Heart left ventricle (tissue), 16 donors: Measurements from ENCODE around the gene UHRF2. TPM values are rescaled to one million over a fixed set of nuclear protein-coding genes. Genes with fewer than 3 reads are reported as not detected.

Source experiments
- ATAC-seq, 4 donors: fragments of 200-7000 bp; cut with Tn5 transposase; one replicate each; pipeline ENCODE4 v1.9.1; 2020 to 2022; ENCODE audit warnings: moderate library complexity in 4 of 4, mild to moderate bottlenecking in 3 of 4, moderate number of reproducible peaks in 1 of 4
- DNase-seq, 5 donors: peaks; one replicate each; pipeline ENCODE4 v3.0.0-alpha.2; 2020
- H3K27ac ChIP-seq, 12 donors: fragments of 200-600 bp; sonication (generic) in 4 of 12; one replicate each; pipeline versions ENCODE4 v1.5.0 to v1.8.0; 2016 to 2022; ENCODE audit warnings: mild to moderate bottlenecking in 2 of 12
- H3K27me3 ChIP-seq, 9 donors: fragments of 200-600 bp; sonication (generic) in 2 of 9; one replicate each; pipeline versions ENCODE4 v1.5.1 to v1.8.0; 2016 to 2022; ENCODE audit warnings: mild to moderate bottlenecking in 3 of 9
- H3K36me3 ChIP-seq, 9 donors: fragments of 200-600 bp; sonication (generic) in 2 of 9; one replicate each; pipeline versions ENCODE4 v1.5.0 to v1.8.0; 2018 to 2022; ENCODE audit warnings: mild to moderate bottlenecking in 2 of 9
- H3K4me1 ChIP-seq, 12 donors: fragments of 200-600 bp; sonication (generic) in 4 of 12; one replicate each; pipeline versions ENCODE4 v1.5.0 to v1.8.0; 2016 to 2022; ENCODE audit warnings: mild to moderate bottlenecking in 3 of 12
- H3K4me3 ChIP-seq, 12 donors: fragments of 200-600 bp; sonication (generic) in 4 of 12; one replicate each; pipeline versions ENCODE4 v1.5.0 to v1.8.0; 2017 to 2022; ENCODE audit warnings: mild to moderate bottlenecking in 9 of 12, moderate library complexity in 4 of 12
- H3K9me3 ChIP-seq, 12 donors: fragments of 200-600 bp; sonication (generic) in 4 of 12; one replicate each; pipeline versions ENCODE4 v1.5.0 to v1.8.0; 2016 to 2022; ENCODE audit warnings: mild to moderate bottlenecking in 1 of 12
- POLR2A ChIP-seq, 2 donors: fragments of 450-650 bp; IDR thresholded peaks; one replicate each; pipeline ENCODE4 v1.6.1; 2017; ENCODE audit warnings: antibody characterized with exemption in 2 of 2, mild to moderate bottlenecking in 2 of 2, moderate library complexity in 2 of 2
- WGBS, 4 donors: extraction: QIAGEN DNeasy Blood & Tissue Kit in 2 of 4; methylation state at CpG; one replicate each; pipeline versions ENCODE4 v1.1.5 to v1.1.7; 2013 to 2018; 5-methylcytosine and 5-hydroxymethylcytosine counted together
- intact Hi-C, 10 donors: fragments of 100-400 bp; cut with DNase I; formaldehyde crosslinking; loops; one replicate each; pipeline versions ENCODE4 v1.11.1 to v1.14.2; 2022
- polyA plus RNA-seq, 2 donors: library from polyadenylated mRNA; stranded (reverse); fragments of 200-250 nt; gene quantifications; one replicate each; pipeline ENCODE4 v1.2.3, GENCODE V29; 2013
- total RNA-seq, 9 donors: library from RNA; depleted of rRNA in 2 of 9; stranded (reverse); fragments of >200 nt in 2 of 9; fragmentation: NEBNext Ultra II Directional in 3 of 9; extraction: Animal tissue kit (Norgen Biotek cat#: 25700) in 3 of 9; gene quantifications; one replicate each; pipeline versions ENCODE4 v1.1.0 to v1.2.4, GENCODE V29; 2016 to 2023
- TF ChIP-seq, protein P1 (sequence below), 12 donors: fragments of 200-600 bp; sonication (generic) in 4 of 12; IDR thresholded peaks; one replicate each; pipeline versions ENCODE4 v1.5.0 to v1.8.0; 2018 to 2022; ENCODE audit warnings: antibody characterized with exemption in 12 of 12, mild to moderate bottlenecking in 5 of 12
- donor health status: ischemic (EF 13 %, LVEDD 7.1; RV severe dilation, severe dysfunction).
- donor health status: healthy with polysubstance abuse.
- donor health status: DM: no; HTN: yes; CAD: no.
- donor health status: DM: no; HTN: no; CAD: no.
- donor health status: ischemic (EF 25% LVEDD 6.9; RV normal size, moderate dysfunction).
- donor health status: ischemic (EF 25% LVEDD 5.7; RV mildly dilated, moderate dysfunction).
- donor health status: healthy.
- donor health status: DM: yes; HTN: yes; CAD: no.
- donor health status: ischemic (EF 35%, LVEDD 5.7; RV mildly dilated, moderate dysfunction).
- donor health status: nonischemic (EF 11% LVEDD 7.7; RV severe dilation, severe dysfunction).
- donor health status: DM: yes; HTN: yes; CAD: no.
- donor health status: PGD.
- donor health status: ischemic (EF 29% LVEDD 5.4; RV normal size, mild dysfunction).
- donor health status: nonischemic (EF 23%, LVEDD 6.1; RV moderate dilation, normal function).

The UHRF2 gene
- total and polyA plus RNA-seq, 11 donors, result 6.4 to 20.6 (median 14.1) TPM

DNA sequence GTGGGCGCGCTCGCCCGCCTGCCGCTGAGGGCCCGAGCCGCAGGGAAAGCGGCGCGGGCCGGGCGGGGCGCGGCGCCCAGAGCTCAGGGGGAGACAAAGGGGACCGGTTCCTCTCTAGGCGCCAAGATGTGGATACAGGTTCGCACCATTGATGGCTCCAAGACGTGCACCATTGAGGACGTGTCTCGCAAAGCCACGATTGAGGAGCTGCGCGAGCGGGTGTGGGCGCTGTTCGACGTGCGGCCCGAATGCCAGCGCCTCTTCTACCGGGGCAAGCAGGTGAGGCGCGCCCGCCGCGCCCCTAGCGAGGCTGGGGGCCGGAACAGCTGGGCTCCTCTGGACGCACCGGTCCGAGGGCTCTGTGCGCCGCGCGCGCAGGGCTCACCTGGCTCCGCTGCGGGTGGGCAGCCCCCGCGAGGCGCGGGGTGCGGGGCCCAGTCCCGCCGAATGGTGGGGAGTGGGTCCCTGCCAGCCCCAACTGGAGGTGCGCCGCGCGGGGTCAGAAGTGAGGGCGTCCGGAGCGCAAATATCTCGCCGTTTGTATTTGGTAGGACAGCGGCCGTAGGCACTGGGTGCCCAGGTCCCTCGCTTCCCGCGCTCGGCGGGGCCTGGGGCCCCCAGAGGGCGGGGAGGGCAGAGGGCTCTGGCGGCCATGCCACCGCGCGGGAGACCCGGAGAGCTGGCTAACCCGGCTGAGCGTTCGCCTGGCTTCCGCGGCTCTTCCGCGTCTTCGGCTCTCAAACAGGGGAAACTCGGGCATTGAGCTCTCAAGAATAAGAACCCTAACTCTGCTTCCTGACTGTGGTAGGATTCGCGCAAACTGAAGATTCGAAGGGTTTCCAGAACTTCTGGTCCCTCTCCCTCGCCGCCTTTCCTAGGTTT is 607 bp downstream of the UHRF2 start:
- TF ChIP-seq, protein P1, sequence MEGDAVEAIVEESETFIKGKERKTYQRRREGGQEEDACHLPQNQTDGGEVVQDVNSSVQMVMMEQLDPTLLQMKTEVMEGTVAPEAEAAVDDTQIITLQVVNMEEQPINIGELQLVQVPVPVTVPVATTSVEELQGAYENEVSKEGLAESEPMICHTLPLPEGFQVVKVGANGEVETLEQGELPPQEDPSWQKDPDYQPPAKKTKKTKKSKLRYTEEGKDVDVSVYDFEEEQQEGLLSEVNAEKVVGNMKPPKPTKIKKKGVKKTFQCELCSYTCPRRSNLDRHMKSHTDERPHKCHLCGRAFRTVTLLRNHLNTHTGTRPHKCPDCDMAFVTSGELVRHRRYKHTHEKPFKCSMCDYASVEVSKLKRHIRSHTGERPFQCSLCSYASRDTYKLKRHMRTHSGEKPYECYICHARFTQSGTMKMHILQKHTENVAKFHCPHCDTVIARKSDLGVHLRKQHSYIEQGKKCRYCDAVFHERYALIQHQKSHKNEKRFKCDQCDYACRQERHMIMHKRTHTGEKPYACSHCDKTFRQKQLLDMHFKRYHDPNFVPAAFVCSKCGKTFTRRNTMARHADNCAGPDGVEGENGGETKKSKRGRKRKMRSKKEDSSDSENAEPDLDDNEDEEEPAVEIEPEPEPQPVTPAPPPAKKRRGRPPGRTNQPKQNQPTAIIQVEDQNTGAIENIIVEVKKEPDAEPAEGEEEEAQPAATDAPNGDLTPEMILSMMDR (IDR thresholded peaks at IDR 0.05), result no peak
- TF ChIP-seq POLR2A (IDR thresholded peaks at IDR 0.05), result no peak
- WGBS, 4 donors, result 0 to 1% (median 0%) methylated on average over 50 to 92 of the region's 92 CpGs
- H3K36me3 ChIP-seq, result peaks cover 0 to 4% (median 0%) of the 10 kb centered on the region in 9 donors
- no peaks in the 10 kb centered on the region for H3K9me3 ChIP-seq
- H3K27me3 ChIP-seq, result peaks cover 0 to under 1% (median 0%) of the 10 kb centered on the region in 9 donors
- H3K4me1 ChIP-seq, result peaks cover 0 to 46% (median 16%) of the 10 kb centered on the region in 12 donors
- peak overlapping the region; percentile 66 to 98 (median 95) for H3K4me3 ChIP-seq
- ATAC-seq, result peak in 2 of 4 donors; percentile 10 to 19
- intact Hi-C loops, result loop anchor here in 4 of 10 donors (2.0 to 10.0 kb wide), 6 partner anchors 39 to 344 kb away; partner anchors contain the start of gene KDM4C (in 1 of the 4)
- peak overlapping the region; percentile 69 to 98 (median 91) for H3K27ac ChIP-seq
- peak in 3 of 5 donors; percentile 28 to 68 (median 36) for DNase-seq

DNA sequence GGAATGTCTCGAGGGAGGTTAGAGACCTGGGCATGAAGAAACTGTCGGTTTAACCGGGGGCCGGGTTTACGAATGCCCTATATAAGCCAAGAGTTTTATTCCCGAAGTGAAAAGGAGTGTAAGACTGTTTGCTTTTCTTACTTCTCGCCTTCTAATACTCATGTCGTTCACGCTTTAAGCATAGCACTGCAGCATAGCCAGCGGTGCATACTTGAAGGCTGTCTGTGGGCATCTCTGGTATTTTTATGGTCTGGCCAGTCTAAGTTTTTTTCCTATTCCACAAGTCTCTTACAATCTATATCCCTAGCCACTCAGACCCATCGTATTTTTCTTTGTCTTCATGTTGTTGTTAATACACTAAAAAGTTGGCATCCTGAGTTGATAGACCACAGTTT is 1.2 kb downstream of the UHRF2 start:
- TF ChIP-seq, protein P1 (IDR thresholded peaks at IDR 0.05), result no peak
- TF ChIP-seq POLR2A (IDR thresholded peaks at IDR 0.05), result no peak
- intact Hi-C loops, result loop anchor here in 3 of 10 donors (5.0 to 10.0 kb wide), 5 partner anchors 38 to 343 kb away; partner anchors contain the start of gene KDM4C (in 1 of the 3)
- peaks cover 0 to 52% (median 18%) of the 10 kb centered on the region in 12 donors for H3K4me1 ChIP-seq
- 0 to 2% (median 1%) methylated on average over 11 of the region's 11 CpGs for WGBS, 4 donors
- H3K27me3 ChIP-seq, result no peaks in the 10 kb centered on the region
- no peak for ATAC-seq
- H3K9me3 ChIP-seq, result no peaks in the 10 kb centered on the region
- peaks cover 0 to 4% (median 0%) of the 10 kb centered on the region in 9 donors for H3K36me3 ChIP-seq
- peak overlapping the region in 11 of 12 donors; percentile 83 to 98 (median 91) for H3K27ac ChIP-seq
- H3K4me3 ChIP-seq, result peak overlapping the region; percentile 66 to 98 (median 95)
- no peak for DNase-seq

DNA sequence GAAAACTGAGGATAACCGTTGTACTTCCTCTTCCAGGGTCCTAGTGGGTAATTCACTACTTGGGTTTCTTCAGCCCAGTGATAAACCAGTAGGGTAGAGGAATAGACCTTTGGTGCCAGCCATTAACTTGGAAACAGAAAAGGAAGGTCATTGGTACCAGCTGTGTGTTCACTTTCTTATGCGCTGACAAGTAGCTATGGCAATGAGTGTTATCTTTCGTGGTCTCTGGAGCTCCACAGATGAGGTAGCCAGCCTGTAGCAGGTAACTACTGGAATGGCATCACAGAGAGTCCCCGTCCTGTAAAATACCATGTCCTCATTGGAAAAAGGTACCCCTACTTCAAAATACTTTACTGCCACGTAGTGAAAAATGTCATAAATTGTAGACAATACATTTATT is 2.3 kb downstream of the UHRF2 start:
- Histone ChIP-seq H3K27ac (no peak overlapping the region), H3K9me3 (no peaks in the 10 kb centered on the region), H3K4me3 (peak overlapping the region in 8 of 12 donors; percentile 88 to 98 (median 95)), H3K27me3 (no peaks in the 10 kb centered on the region), H3K36me3 (peaks cover 0 to 4% (median 0%) of the 10 kb centered on the region in 9 donors), H3K4me1 (peaks cover 0 to 54% (median 18%) of the 10 kb centered on the region in 12 donors)
- WGBS, 4 donors, result 59 to 66% (median 62%) methylated on average over 5 of the region's 5 CpGs
- intact Hi-C loops, result loop anchor here in 3 of 10 donors (5.0 to 10.0 kb wide), 4 partner anchors 37 to 270 kb away; no protein-coding TSS in a partner anchor
- no peak for ATAC-seq
- TF ChIP-seq, protein P1 (IDR thresholded peaks at IDR 0.05), result no peak
- TF ChIP-seq POLR2A (IDR thresholded peaks at IDR 0.05), result no peak
- no peak for DNase-seq

DNA sequence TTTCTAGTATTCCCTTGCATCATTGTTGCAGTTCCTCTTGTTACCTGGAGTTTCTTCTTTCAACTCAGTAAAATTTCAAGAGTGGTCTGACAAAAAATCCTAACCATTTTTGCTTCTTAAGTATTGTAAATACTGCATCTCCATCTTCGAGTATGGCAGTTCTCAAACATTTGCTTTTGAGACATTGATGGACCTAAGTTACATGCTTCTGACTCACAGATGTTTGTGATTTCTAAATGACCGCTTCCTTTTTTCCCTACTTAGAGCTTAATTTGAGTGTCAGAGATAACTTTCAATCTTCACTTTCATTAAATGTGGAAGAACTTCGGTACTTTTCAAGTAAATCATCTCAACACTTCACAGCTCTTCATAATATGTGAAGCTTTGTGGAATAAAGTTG is 4.2 kb downstream of the UHRF2 start:
- no peak for DNase-seq
- TF ChIP-seq POLR2A (IDR thresholded peaks at IDR 0.05), result no peak
- TF ChIP-seq, protein P1 (IDR thresholded peaks at IDR 0.05), result no peak
- intact Hi-C loops, result loop anchor here in 3 of 10 donors (5.0 to 10.0 kb wide), 4 partner anchors 35 to 268 kb away; no protein-coding TSS in a partner anchor
- H3K27ac ChIP-seq, result peak overlapping the region in 1 of 12 donors; percentile 33
- no peak overlapping the region for H3K4me3 ChIP-seq
- no peaks in the 10 kb centered on the region for H3K27me3 ChIP-seq
- H3K4me1 ChIP-seq, result peaks cover 0 to 50% (median 16%) of the 10 kb centered on the region in 12 donors
- H3K9me3 ChIP-seq, result no peaks in the 10 kb centered on the region
- WGBS, 4 donors, result 65 to 75% (median 71%) methylated on average over 3 of the region's 3 CpGs
- peaks cover 0 to 19% (median 4%) of the 10 kb centered on the region in 9 donors for H3K36me3 ChIP-seq
- ATAC-seq, result no peak
